ENCODE measurements around the gene LRRC34. TPM values are rescaled to one million over a fixed set of nuclear protein-coding genes. Genes with fewer than 3 reads are reported as not detected.

The LRRC34 gene, protein sequence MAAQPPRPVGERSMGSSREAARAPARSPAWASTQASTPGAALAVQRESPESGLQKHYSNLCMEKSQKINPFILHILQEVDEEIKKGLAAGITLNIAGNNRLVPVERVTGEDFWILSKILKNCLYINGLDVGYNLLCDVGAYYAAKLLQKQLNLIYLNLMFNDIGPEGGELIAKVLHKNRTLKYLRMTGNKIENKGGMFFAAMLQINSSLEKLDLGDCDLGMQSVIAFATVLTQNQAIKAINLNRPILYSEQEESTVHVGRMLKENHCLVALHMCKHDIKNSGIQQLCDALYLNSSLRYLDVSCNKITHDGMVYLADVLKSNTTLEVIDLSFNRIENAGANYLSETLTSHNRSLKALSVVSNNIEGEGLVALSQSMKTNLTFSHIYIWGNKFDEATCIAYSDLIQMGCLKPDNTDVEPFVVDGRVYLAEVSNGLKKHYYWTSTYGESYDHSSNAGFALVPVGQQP
- total RNA-seq (ENCODE audit: low replicate concordance), result 1.2 and 2.0 TPM in 2 replicates

DNA sequence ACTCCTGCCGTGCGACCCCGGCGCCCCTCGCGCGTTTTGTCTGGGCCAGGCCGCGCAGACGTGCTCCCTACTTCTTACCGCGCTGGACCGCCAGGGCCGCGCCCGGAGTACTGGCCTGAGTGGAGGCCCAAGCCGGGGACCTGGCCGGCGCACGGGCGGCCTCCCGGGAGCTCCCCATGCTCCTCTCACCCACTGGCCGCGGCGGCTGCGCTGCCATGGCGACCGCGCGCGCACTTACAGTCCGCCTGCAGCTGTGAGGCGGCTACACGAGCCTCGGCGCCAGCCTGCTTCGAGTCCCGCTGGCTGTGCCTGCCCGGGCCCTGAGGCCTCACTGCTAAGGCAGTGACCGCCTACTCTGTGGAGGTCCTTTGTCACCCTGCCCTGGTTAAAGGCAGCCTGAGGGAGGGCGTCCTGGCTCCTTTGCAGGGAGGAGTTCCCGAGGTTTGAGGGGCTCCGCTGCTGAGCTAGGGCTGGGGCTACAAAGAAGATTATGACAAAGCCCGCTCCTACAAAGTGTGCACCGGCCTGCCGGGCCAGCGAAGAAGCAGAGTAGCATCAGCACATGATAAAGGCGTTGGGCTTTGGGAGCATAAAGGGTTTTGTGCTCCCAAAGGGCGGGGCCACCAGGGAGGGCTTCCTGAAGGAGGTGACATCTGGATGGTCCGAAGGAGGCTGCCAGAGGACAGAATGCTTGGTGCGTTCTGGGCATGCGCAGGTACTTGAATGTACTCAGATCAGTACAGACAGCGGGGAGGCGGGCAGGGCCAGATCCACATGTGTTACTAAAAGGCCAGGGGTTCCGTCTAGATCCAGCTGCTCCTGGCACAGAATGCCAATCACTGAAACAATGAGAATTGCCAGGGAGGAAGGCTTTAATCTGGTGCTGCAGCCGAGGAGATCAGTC lies at the start of gene LRRC34, which contains the start of gene LRRIQ4:
TSS of gene LRRC34 (minus strand) at position 573 of the 904 bp plus-strand sequence. CDS start at position 217, 356 bp downstream.
TSS of gene LRRIQ4 (plus strand) at position 539 of the 904 bp plus-strand sequence. CDS start 9,052 bp downstream, outside the sequence.

DNA sequence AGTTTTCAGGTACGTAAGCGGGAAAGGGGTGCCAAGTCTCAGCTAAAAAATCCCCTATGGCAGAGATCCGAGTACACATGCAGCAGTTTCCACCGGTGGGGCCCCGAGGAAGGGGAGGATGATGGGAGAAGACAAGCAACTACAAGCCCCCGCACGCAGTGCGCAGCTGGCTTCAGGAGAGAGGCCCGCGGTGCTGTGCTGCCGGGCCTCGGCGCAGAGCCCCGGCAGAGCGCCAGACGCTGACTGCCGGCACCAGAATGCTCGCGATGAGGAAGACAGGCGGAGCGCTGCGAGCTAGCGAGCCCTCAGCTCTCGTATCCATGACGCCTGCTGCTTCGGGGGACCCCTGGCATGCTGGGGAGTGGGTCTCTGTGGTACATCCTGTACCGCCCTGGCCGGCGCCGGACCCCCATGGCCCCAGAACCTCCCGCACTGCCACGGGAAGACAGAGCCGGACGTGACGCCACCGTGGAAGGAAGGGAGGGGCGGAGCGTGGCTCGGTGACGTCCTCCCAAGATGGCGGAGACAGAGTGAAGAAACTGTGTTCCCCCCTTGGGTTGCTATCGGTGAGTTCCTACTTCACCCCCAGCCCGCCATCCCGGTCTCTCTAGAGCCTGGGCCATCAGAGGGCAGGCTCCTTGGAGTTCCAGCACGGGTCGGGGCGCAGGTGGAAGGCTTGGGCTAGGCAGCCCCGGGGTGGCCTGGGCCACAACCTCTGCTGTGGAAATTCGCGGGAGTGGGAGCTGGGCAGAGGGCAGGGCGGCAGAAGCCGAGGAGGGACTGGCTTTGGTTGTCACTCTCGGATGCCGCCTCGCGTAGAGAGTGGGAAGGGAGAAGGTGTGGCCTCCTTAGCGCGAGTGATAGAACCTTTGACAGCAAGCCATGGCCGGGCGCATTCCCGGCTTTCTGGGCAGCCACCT lies 39.5 kb downstream of the LRRC34 start, which contains the start of gene MYNN:
TSS of gene MYNN (plus strand) at position 500 of the 920 bp plus-strand sequence. CDS start 900 bp downstream, outside the sequence.

DNA sequence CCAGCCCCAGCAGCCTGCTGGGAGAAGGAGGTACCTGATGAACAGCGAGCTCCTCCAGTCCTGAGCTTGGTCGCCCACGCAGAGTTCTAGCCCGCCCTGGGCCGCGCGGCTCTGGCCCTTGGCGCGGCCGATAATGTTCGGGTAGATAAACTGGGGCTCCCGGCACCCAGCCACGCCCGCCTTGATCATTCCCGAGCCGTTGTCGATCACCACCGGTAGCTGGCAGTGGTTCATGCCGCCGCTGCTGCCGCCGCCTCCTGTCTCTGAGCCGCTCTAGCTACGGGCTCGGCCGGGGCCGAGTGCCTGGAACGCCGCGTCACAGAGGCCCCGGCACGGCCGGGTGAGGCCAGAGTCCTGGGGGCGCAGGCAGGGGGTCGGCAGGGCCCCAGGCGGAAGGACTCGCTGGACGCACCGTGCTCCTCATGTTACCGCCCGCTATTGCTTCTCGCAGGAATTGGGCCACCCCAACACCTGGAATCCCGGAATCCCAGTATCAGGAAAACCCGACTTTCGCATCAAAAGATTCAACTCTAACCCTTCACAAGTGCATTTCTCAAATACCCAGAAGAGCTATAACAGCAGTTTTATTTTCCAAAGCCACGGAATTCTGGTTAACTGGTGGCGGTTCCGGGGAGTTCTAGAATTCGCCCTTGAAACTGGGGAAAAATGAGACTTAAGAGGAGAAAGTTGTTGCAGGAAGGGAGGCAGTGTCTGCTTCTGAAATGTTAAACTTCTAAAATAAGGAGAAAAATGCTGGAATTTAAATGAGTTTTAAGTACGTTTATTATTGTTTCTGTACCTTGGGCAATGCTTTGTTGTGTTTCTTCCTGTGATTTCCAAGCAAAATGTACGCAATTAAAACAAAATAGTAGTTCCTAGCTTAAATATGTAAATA lies 43.2 kb downstream of the LRRC34 start, which contains the start of gene ACTRT3:
TSS of gene ACTRT3 (minus strand) at position 275 of the 895 bp plus-strand sequence. CDS start at position 234, 41 bp downstream.

DNA sequence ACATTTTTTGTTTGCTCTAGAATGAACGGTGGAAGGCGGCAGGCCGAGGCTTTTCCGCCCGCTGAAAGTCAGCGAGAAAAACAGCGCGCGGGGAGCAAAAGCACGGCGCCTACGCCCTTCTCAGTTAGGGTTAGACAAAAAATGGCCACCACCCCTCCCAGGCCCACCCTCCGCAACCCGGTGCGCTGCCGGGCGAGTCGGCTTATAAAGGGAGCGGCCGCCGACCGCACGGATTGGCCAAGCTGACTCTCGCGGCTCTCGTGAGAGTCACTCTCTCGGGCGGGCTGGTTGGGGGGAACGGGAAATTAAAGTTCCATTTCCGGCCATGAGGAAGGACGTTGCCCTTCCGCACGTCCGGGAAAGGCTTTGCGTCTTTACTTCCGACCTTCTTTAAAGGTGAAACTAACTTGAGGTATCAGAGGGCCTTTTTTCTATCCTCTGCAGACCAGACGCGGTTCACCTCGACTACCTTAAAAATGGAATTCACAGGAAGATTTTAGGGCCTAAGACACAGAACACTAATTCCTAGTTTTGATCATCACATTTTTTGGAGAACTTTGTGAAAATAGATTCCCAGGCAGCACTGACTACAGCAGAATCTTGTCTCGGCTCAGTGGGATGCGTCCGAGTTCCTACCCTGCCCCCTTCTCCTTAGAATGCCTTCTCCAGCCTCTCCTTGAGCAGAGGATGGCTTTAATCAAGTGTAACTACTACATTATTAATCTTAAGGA lies 47.7 kb downstream of the LRRC34 start, which contains the start of gene TERC:
TSS of gene TERC (minus strand) at position 179 of the 731 bp plus-strand sequence.

Other genes with a start within 250 kb of the LRRC34 start
- 3.5 and 46.7 TPM in 2 replicates for gene MECOM, start 149.2 kb downstream of the LRRC34 start, total RNA-seq (ENCODE audit: low replicate concordance)
- 8.4 and 61.6 TPM in 2 replicates for gene TERC, start 47.8 kb downstream of the LRRC34 start, total RNA-seq (ENCODE audit: low replicate concordance)
- 3.3 and 3.5 TPM in 2 replicates for gene ACTRT3, start 43.3 kb downstream of the LRRC34 start, total RNA-seq (ENCODE audit: low replicate concordance)
- 21.3 and 25.0 TPM in 2 replicates for gene MYNN, start 39.5 kb downstream of the LRRC34 start, total RNA-seq (ENCODE audit: low replicate concordance)
- gene LRRIQ4, start within 50 bp of the LRRC34 start, total RNA-seq (ENCODE audit: low replicate concordance), result not detected in 2 replicates
- not detected in 2 replicates for gene LRRC31, start 57.0 kb upstream of the LRRC34 start, total RNA-seq (ENCODE audit: low replicate concordance)
- gene SAMD7, start 98.7 kb upstream of the LRRC34 start, total RNA-seq (ENCODE audit: low replicate concordance), result not detected in 2 replicates
- gene SEC62, start 153.9 kb upstream of the LRRC34 start, total RNA-seq (ENCODE audit: low replicate concordance), result 42.3 and 62.0 TPM in 2 replicates
- gene GPR160, start 225.1 kb upstream of the LRRC34 start, total RNA-seq (ENCODE audit: low replicate concordance), result 0.12 and 0.15 TPM in 2 replicates